Heart left ventricle (tissue), 13 donors: Measurements from ENCODE around the gene SLC22A23.

Experiments
- CTCF ChIP-seq, 12 donors: fragments of 200-600 bp; sonication (generic) in 4 of 12; IDR thresholded peaks; one replicate each; pipeline versions ENCODE4 v1.5.0 to v1.8.0; 2018 to 2022; ENCODE audit warnings: antibody characterized with exemption in 12 of 12, mild to moderate bottlenecking in 5 of 12
- POLR2A ChIP-seq, 2 donors: fragments of 450-650 bp; IDR thresholded peaks; one replicate each; pipeline ENCODE4 v1.6.1; 2017; ENCODE audit warnings: antibody characterized with exemption in 2 of 2, mild to moderate bottlenecking in 2 of 2, moderate library complexity in 2 of 2
- donor health status: ischemic (EF 13 %, LVEDD 7.1; RV severe dilation, severe dysfunction).
- donor health status: DM: no; HTN: yes; CAD: no.
- donor health status: DM: no; HTN: no; CAD: no.
- donor health status: ischemic (EF 25% LVEDD 6.9; RV normal size, moderate dysfunction).
- donor health status: ischemic (EF 25% LVEDD 5.7; RV mildly dilated, moderate dysfunction).
- donor health status: ischemic (EF 35%, LVEDD 5.7; RV mildly dilated, moderate dysfunction).
- donor health status: nonischemic (EF 11% LVEDD 7.7; RV severe dilation, severe dysfunction).
- donor health status: DM: yes; HTN: yes; CAD: no.
- donor health status: PGD.
- donor health status: ischemic (EF 29% LVEDD 5.4; RV normal size, mild dysfunction).
- donor health status: nonischemic (EF 23%, LVEDD 6.1; RV moderate dilation, normal function).

GRCh38 chr6:3252369-3252768 lies 204.5 kb downstream of the SLC22A23 start:
- TF ChIP-seq CTCF (IDR thresholded peaks at IDR 0.05): no peak
- TF ChIP-seq POLR2A (IDR thresholded peaks at IDR 0.05): no peak
